GM19467 (cell line): ENCODE data around the gene PIK3R5.

Source experiments
- ATAC-seq: cut with Tn5 transposase; IDR thresholded peaks from one replicate; pipeline ENCODE4 v1.9.1; 2021; ENCODE audit warnings: mild to moderate bottlenecking, moderate library complexity; ENCODE audit not compliant: unreplicated experiment

PIK3R5 gene

GRCh38 chr17:8953156-8953885 is 12.2 kb downstream of the PIK3R5 start:
- ATAC-seq, result no peak

- no peak for ATAC-seq
These were observed 13.3 kb downstream of the PIK3R5 start for GRCh38 chr17:8952191-8952590.

GRCh38 chr17:8951206-8951605 is 14.3 kb downstream of the PIK3R5 start:
- ATAC-seq, result no peak

- ATAC-seq, result no peak
These were observed 16.3 kb downstream of the PIK3R5 start for GRCh38 chr17:8949061-8949661.

GRCh38 chr17:8948462-8948861 is 17.0 kb downstream of the PIK3R5 start:
- ATAC-seq, result no peak

GRCh38 chr17:8947201-8947600 is 18.3 kb downstream of the PIK3R5 start:
- no peak for ATAC-seq

GRCh38 chr17:8946476-8946875 is 19.0 kb downstream of the PIK3R5 start:
- no peak for ATAC-seq

GRCh38 chr17:8946071-8946470 is 19.4 kb downstream of the PIK3R5 start:
- no peak for ATAC-seq

GRCh38 chr17:8944748-8945147 is 20.8 kb downstream of the PIK3R5 start:
- ATAC-seq, result no peak

GRCh38 chr17:8944083-8944482 is 21.4 kb downstream of the PIK3R5 start:
- no peak for ATAC-seq

- ATAC-seq, result peak; percentile 11
These were observed 23.4 kb downstream of the PIK3R5 start for GRCh38 chr17:8941980-8942622.

- ATAC-seq, result peak; percentile 37
These were observed 24.0 kb downstream of the PIK3R5 start for GRCh38 chr17:8941520-8941919.

GRCh38 chr17:8940866-8941471 is 24.5 kb downstream of the PIK3R5 start:
- ATAC-seq, result no peak

GRCh38 chr17:8939496-8940334 is 25.8 kb downstream of the PIK3R5 start:
- no peak for ATAC-seq

GRCh38 chr17:8938933-8939332 is 26.6 kb downstream of the PIK3R5 start:
- no peak for ATAC-seq

- no peak for ATAC-seq
These were observed 30.3 kb downstream of the PIK3R5 start for GRCh38 chr17:8935191-8935590.

GRCh38 chr17:8934346-8934745 is 31.2 kb downstream of the PIK3R5 start:
- ATAC-seq, result no peak

- no peak for ATAC-seq
These were observed 34.9 kb downstream of the PIK3R5 start for GRCh38 chr17:8930649-8931048.

- ATAC-seq, result no peak
These were observed 37.2 kb downstream of the PIK3R5 start for GRCh38 chr17:8928347-8928746.

GRCh38 chr17:8927395-8927794 is 38.1 kb downstream of the PIK3R5 start:
- ATAC-seq, result no peak

- ATAC-seq, result no peak
These were observed 39.7 kb downstream of the PIK3R5 start for GRCh38 chr17:8925808-8926207.
